GM18499 (cell line): ENCODE results near the gene SLC18A2.
"Not testable (repeated sequence)": the region's sequence is repeated elsewhere in the genome, so short reads cannot be mapped to it uniquely, and the experiment has no call there.

Source experiments
- ATAC-seq: cut with Tn5 transposase; IDR thresholded peaks from one replicate; pipeline ENCODE4 v1.9.1; 2021; ENCODE audit warnings: moderate number of reproducible peaks; ENCODE audit not compliant: insufficient read depth, unreplicated experiment

The SLC18A2 gene

GRCh38 chr10:117303451-117303850 is 62.5 kb downstream of the SLC18A2 start:
- not testable (repeated sequence) for ATAC-seq

- ATAC-seq, result no peak
These were observed 65.8 kb downstream of the SLC18A2 start for GRCh38 chr10:117306674-117307073.

GRCh38 chr10:117311261-117311660 is 70.3 kb downstream of the SLC18A2 start:
- no peak for ATAC-seq

- no peak for ATAC-seq
These were observed 71.5 kb downstream of the SLC18A2 start for GRCh38 chr10:117312430-117312829.

- no peak for ATAC-seq
These were observed 72.7 kb downstream of the SLC18A2 start for GRCh38 chr10:117313641-117314040.

- no peak for ATAC-seq
These were observed 75.8 kb downstream of the SLC18A2 start for GRCh38 chr10:117316701-117317100.

- no peak for ATAC-seq
These were observed 78.0 kb downstream of the SLC18A2 start for GRCh38 chr10:117318909-117319308.

DNA sequence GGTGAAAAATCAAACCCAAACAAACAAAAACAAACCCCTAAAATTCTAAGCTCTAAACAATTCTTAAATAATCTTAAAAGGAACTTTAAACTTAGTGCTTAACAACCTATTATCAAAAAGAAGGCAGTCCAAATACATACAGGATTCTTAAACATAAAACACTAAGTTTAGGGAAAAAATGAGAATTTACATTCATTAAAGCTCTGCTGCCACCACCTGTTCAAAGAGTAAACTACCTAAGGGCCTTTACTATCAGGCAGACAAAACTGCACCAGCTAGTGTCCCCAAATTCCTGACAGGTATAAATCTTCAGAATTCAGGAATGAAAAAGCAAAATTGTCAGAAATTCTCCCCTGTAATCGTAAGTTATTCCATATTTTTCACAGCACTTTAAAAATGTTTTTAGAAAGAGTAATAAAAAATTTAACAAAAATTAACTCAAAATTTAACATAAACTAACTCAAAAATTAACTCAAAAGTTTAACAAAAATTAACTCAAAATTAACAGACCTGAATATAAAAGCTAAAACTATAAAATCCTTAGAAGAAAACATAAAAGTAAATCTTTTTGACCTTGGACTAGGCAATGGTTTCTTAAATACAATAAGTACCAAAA is 79.2 kb downstream of the SLC18A2 start:
- ATAC-seq, result no peak

- no peak for ATAC-seq
These were observed 81.3 kb downstream of the SLC18A2 start for GRCh38 chr10:117322260-117322659.

GRCh38 chr10:117324367-117324766 is 83.5 kb downstream of the SLC18A2 start:
- ATAC-seq, result no peak

DNA sequence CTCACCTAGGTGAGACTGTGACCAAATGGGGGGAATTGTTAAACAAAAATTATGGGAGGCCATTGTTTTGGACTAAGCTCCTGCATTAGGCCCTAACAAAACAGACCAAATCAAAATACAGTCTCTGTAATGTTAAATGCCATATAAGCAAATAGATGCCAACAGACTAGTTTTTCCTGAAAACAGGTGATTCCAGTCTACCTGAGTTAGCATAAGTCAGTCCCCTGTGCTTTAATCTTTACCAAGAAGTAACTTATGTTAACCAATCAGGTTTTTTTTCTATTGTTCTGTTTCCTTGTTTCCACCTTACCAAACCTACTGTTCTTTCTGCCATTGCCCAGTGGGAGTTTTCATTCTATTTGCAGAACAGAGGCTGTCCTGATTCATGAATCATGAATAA is 86.3 kb downstream of the SLC18A2 start:
- no peak for ATAC-seq
